Spleen (tissue), 7 donors: ENCODE results near the gene RPL35.

Source experiments
- CTCF ChIP-seq, 11 experiments: fragments of 200-600 bp in 7 of 11; fragments of 450-650 bp in 4 of 11; sonication (generic) in 4 of 11; IDR thresholded peaks in 8 of 11; conservative IDR thresholded peaks in 3 of 11; 1 replicate in 7 of 11; 2 replicates in 4 of 11; pipeline versions ENCODE4 v1.4.0 to v1.8.0; 2016 to 2021; ENCODE audit warnings: antibody characterized with exemption in 11 of 11, inconsistent platforms in 4 of 11, mild to moderate bottlenecking in 1 of 11
- POLR2A ChIP-seq, 3 donors: fragments of 450-650 bp; IDR thresholded peaks; one replicate each; pipeline ENCODE4 v1.5.1; 2017; ENCODE audit warnings: antibody characterized with exemption in 3 of 3, mild to moderate bottlenecking in 1 of 3
- POLR2AphosphoS5 ChIP-seq, 3 donors: sonication (generic); formaldehyde crosslinking; IDR thresholded peaks; one replicate each; pipeline ENCODE4 v1.5.1; 2017; ENCODE audit warnings: antibody characterized with exemption in 3 of 3
- donor health status: DM: no; HTN: no; CAD: no; lungs with moderate emphysema.
- donor health status: DM: no; HTN: no; CAD: no.
- donor health status: DM: no; HTN: no; CAD: no.

- TF ChIP-seq CTCF (IDR thresholded peaks at IDR 0.05 in 8 of 11, conservative IDR thresholded peaks at IDR 0.05 in 3 of 11): no peak
- TF ChIP-seq POLR2A (IDR thresholded peaks at IDR 0.05): no peak
- TF ChIP-seq POLR2AphosphoS5 (IDR thresholded peaks at IDR 0.05): no peak
Measured at GRCh38 chr9:124860582-124861341, 995 bp downstream of the RPL35 start.
